ENCODE results near the gene INTS11.
"Not testable (repeated sequence)": the region's sequence is repeated elsewhere in the genome, so short reads cannot be mapped to it uniquely, and the experiment has no call there.

Gene INTS11

GRCh38 chr1:1324524-1325287 lies at the start of gene INTS11, which contains the start of gene CPTP:
Gene INTS11 (minus strand): TSS chr1:1324660. CDS start chr1:1324608, 52 bp downstream.
Gene CPTP (plus strand): TSS chr1:1324802. CDS start chr1:1326911, 2,109 bp downstream.
- DNase-seq, result peak; percentile 99

DNA sequence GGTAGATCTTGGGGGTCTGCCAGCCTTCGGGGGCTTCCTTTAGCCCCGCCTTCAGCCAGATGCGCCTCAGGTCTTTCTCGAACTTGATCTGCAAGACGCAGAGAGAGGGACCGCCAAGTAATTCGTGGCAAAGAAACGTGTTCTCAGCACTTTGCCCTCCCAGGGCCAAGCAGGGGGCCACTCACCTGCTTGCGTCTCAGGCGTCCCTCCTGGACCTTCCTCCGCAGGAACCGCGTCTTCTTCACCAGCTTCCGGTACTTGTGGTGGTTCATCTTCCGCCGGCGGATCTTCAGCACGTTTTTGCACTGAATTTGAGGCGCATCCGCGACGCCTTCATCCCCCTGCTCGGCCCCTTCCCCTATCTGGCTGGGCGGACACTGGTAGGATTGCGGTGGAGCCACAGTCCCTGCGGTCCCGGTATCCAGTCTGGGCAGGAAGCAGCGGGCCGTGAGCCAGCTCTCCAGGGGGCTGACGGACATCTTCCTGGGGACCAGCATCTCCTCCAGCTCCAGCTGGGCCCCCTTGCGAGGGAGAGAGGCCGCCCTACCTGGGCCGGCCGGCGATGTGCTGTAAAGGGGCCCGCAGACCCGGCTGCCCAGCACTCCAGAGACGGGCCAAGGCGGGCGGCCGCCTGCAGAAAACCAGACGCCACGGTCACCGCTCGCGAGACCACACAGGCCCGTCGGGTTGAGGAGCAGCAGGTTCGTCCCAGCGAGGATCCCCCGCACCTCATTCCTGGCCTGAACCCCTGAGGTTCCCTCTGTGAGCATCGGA lies 49.5 kb upstream of the INTS11 start:
- DNase-seq, result no peak

- DNase-seq, result no peak
These were observed 48.8 kb upstream of the INTS11 start for GRCh38 chr1:1373051-1373814.

DNA sequence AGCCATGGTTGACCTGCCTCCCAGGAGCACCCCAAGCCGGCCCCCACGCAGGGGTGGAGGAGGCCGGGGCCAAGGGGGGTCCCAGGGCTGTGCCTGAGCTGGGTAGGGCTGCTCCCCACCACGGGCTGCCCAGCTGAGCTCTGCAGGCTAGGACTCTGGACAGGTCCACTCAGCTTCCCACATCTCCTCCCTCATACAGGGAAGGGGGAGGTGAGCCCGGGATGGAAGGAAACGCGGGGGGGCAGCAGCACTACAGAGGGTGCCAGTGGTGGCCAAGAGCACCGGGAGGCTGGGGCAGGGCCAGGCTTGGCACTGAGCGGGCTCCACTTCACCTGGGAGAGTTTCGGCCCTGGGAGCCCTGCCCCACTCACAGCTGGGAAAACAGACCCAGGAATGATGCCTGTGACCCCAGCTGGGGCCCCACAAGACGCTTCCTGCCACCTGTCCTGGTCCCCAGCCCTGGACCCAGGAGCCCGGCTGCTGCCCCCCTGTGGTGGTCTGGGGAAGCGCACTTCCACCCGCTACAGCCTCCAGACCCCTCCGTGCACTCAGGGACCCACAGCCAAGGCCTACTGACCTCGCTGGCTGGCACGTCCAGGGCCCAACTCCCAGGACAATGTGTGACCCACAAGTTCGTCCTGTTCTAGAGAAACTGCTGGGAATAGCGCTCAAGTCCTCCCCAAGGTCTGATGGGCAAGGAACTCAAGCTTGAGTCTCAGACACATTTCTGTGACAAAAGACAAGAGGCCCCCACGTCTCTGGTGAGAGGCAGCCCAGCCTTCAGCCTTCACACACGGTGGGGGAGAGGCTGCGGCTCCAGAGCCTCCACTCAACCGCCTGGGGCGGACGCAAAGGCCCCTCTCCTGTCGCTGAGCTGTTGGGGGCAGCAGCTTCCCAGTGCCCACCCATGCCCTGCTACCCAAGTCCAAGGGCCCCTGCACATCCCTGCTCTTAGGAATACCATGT lies 47.6 kb upstream of the INTS11 start:
- peak; percentile 93 for DNase-seq

DNA sequence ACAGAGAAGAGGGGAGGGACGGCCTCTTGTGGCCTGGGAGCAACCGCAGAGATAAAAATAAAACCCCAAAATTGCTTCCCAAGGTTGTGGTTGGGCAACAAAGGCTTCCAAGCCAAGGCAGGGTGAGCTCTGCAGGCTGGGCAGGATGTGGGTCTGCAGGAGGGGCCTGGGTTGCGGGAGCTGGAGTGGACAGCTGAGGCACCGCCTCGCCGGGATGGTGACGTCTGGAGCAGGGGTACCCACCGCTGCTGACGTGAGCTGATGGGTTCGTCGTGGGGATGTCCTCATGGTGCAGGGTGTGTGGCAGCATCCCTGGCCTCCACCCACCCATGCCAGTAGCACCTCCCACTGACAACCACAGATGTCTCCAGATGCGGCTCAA lies 46.9 kb upstream of the INTS11 start:
- peak; percentile 85 for DNase-seq

DNA sequence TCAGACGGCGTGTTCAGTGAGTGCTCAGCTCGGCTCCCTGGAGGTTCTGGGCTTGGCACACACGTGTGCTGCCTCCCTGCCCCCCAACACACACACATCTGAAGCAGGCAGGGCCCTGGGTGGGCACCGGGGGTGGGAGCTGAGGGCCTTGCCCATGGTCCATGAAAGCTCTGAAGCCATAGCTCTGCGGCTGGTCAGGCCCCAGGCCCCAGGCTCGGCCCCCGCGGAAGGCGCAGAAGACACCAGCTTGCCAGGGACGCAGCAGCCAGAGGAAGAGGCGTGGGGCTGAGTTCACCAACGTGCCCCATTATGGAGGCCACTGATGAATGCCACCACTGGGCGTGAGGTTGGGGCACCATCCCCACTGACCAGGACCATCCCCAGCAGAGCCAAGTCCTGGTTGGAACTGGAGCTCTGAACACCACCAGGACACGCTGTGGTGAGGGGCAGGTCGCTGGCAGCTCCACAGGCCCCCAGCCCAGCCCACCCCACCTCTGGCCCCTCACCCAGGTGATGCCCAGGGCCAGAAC lies 46.4 kb upstream of the INTS11 start:
- no peak for DNase-seq

DNA sequence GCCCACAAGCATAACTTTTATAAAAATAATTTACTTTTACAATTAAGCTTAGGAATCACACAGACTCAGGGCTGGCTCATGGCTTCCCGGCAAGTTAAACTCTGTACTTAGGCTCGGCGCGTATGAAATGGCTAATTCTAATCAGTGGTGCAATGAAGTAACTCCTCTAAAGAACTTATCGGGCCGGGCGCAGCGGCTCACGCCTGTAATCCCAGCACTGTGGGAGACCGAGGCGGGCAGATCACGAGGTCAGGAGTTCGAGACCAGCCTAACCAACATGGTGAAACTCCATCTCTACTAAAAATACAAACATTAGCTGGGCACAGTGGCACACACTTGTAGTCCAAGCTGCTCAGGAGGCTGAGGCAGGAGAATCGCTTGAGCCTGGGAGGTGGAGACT lies 45.6 kb upstream of the INTS11 start:
- not testable (repeated sequence) for DNase-seq

GRCh38 chr1:1367315-1367714 lies 42.9 kb upstream of the INTS11 start:
- no peak for DNase-seq

GRCh38 chr1:1366699-1367066 lies 42.2 kb upstream of the INTS11 start:
- no peak for DNase-seq

DNA sequence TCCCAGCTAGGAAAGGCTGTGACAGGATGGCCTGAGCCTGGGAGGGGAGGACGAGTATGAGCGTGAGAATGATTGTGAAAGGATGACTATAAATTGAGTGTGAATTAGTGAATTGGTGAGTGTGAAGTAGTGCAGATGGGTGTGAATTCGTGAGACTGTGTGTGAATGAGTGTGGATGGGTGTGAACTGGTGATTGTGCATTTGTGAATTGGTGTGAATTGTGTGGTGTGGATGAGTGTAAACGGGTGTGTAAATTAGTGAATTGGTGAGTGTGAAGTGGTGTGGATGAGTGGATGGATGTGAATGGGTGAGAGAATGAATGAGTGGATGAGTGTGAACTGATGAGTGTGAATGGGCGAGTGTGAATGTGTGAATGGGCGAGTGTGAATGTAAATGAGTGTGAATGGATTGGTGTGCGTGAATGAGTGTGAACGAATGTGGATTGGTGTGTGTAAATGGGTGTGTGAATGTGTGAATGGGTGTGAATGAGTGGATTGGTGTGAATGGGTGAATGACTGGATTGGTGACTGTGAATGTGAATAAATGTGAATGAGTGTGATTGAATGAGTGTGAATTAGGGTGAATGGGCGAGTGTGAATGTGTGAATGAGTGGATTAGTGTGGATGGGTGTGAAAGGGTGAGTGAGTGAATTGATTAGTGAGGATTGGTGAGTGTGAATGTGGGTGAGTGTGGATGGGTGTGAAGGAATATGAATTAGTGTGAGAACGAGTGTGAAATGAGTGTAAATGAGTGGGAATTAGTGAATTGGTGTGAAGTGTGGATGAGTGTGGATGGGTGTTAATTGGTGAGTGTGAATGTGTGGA lies 41.6 kb upstream of the INTS11 start:
- no peak for DNase-seq

DNA sequence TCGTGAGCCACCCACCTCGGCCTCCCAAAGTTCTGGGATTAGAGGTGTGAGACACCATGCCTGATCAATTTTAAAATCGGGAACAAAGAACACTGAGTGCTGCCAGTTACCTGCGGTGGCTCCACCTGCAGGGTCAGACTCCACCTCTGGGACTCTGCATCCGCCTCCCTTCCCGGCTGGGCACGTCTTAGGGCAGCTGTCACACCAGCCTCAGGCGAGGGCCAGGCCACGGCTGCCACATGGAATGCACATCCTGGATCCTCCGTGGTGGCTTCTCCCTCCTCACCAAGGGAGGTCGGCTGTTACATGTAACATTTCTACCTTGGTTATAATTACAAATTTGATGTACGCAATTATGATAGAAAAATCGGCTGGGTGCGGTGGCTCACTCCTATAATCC lies 39.8 kb upstream of the INTS11 start:
- DNase-seq, result no peak

DNA sequence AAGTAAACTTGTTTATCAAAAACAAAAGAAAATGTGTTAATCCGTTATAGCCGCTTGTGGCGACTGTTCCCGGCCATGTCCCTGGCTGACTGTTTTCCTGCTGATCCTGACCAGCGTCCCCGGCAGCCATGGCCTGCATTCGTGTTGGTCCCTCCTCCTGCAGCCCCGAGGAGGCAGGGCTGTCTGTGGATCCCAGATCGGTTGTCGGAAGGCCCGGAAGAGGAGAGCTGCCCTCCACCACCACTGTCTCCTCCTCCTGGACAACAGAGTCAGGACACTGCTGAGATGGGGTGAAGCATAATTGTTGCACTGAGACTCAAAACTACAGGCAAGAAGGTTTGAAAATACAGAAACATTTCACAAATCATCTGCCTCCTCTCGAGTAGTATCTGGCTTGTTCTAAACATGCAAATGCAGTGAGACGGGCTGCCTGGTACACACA lies 37.5 kb upstream of the INTS11 start:
- DNase-seq, result no peak

GRCh38 chr1:1361233-1361981 lies 36.9 kb upstream of the INTS11 start:
- DNase-seq, result no peak

DNA sequence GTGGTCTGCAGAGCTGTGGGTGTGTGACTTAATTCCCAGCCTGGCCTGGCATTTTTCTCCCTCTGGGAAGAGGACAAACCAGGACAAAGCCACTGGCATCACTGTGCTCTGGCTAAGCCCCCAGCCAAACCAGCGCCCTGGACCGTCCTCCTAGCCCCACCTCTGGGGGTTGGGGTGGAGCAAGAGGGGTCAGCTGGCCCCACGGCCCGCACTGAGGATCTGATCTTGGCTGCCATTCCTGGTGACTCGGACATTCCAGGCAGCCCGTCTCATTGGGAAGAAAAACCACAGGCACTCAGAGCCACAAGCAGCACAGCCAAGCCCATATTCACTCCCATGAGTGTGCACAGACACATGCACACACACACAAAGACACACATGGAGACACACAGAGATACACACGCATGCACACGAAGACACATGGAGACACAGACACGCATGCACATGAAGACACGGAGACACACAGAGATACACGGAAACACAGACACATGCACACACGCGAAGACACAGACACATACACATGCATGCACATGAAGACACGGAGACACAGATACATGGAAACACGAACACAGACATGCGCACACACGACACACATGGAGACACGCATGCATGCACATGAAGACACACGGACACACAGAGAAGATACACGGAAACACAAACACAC lies 36.2 kb upstream of the INTS11 start:
- no peak for DNase-seq

DNA sequence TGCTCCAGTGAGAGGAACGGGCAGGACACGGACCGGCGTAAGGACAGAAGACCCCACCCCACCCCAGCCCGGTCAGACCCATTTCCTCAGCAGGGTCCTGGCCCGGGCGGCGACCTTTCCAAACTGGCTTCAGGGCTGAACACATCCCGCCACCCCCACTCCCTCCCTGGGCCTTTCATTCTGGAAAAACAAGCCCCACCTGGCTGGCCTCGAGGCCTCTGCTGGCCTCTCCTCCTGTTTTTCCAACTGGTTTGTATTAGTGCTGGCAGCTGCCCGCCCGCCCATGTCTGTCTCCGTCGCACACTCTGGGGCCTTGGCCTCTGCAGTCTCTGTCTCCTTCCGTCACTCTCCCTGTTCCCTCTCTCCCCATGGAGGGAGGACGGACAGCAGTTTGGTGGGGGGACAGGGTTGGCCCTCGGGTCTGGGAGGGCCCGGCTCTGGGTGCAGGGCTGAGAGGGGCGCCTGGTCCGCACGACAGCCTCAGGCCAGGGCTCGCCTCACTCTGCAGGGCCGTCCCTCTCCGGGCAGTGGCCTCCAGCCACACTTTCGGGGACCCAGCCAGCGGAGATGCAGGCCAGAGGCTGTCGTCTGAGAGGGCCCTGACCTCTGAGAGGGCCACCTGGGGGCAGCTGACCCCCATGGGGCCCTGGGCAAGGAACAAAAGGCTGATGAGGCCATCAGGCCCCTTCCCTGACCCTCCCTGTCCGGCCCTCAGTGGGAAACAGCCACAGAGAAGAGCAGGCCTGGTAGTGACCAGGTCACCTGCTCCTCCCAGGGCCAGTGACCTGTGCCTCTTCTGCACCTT lies 35.4 kb upstream of the INTS11 start:
- no peak for DNase-seq

- no peak for DNase-seq
These were observed 34.8 kb upstream of the INTS11 start for GRCh38 chr1:1359308-1359663.

DNA sequence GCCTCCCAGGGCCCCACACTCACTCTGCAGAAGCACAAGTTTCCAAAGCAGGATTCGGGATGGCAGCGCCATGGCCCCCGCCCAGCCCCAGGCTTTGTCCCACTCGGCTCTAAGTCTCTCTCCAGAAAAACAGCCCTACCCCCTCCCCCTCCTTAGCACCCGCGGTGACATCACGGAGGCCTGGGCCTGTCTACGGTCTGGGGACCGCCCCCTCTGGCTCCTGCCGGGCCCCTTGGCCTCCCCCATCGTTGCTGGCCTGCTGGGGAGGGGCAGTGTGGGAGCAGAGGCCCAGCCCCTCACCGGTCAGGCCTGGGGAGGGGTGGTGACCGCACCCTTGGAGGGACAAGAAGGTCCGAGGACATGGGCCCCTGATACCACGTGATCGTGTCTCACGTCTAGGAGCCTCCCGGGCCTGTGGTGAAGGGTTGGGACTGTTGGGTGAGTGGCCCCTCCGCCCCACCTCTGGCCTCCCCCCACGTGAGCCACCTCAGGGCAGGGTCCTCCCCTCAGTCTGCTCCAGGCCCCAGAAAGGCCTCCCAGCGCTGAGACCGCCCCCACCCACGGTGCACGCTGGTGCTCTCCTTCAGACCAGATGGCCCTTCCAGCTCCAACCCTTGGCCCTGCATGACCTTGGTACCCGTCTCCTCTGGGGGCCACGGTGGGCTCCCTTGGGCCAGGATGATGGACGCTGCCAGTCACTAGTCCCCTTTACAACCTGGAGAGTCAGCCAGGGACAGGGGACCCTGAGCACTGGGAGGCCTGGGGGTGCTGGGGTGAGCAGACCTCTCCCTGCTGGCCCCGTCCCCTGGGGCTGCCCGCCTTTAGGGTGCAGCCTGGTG lies 34.2 kb upstream of the INTS11 start, which contains the start of gene MXRA8:
MXRA8 (minus strand) TSS at position 123 of the 839 bp plus-strand sequence; CDS start at position 72, 51 bp downstream.
- no peak for DNase-seq

Measured in activated effector memory CD4-positive, alpha-beta T cell treated with anti-CD3 and anti-CD28 coated beads, Interleukin-2, amount 50 U/mL, for 16 hours (primary cell).